Gastrocnemius medialis (tissue), 4 donors: Measurements from ENCODE around the gene TENM3. TPM values are rescaled to one million over a fixed set of nuclear protein-coding genes. Genes with fewer than 3 reads are reported as not detected.

ENCODE experiments used
- ATAC-seq, 2 donors: fragments of 150-250 bp; one replicate each; pipeline ENCODE4 v1.9.1; 2016
- DNase-seq, 2 donors: peaks; one replicate each; pipeline ENCODE4 v3.0.0-alpha.2; 2019
- H3K27ac ChIP-seq, 4 donors: fragments of 200-600 bp; sonication (generic); 1 replicate in 1 of 4; 2 replicates in 3 of 4; pipeline ENCODE4 v1.5.1; 2016 to 2018; ENCODE audit warnings: mild to moderate bottlenecking in 2 of 4, moderate library complexity in 1 of 4
- H3K27me3 ChIP-seq, 3 donors: fragments of 200-600 bp; sonication (generic) in 2 of 3; 1 replicate in 1 of 3; 2 replicates in 2 of 3; pipeline versions ENCODE4 v1.5.1 to v1.6.0; 2016 to 2019; ENCODE audit warnings: mild to moderate bottlenecking in 1 of 3, moderate library complexity in 1 of 3
- H3K36me3 ChIP-seq, 2 donors: fragments of 200-600 bp; sonication (generic) in 1 of 2; one replicate each; pipeline ENCODE4 v1.5.1; 2017 to 2018
- H3K4me1 ChIP-seq, 2 donors: fragments of 200-600 bp; sonication (generic) in 1 of 2; one replicate each; pipeline ENCODE4 v1.5.1; 2016 to 2017; ENCODE audit warnings: mild to moderate bottlenecking in 2 of 2
- H3K4me3 ChIP-seq, 4 donors: fragments of 200-600 bp; sonication (generic) in 3 of 4; 1 replicate in 1 of 4; 2 replicates in 3 of 4; pipeline ENCODE4 v1.5.1; 2016 to 2019; ENCODE audit warnings: mild to moderate bottlenecking in 2 of 4
- H3K9me3 ChIP-seq, 3 donors: fragments of 200-600 bp; sonication (generic) in 2 of 3; 1 replicate in 1 of 3; 2 replicates in 2 of 3; pipeline ENCODE4 v1.5.1; 2016 to 2019
- CTCF ChIP-seq, 5 experiments: fragments of 450-650 bp in 3 of 5; fragments of 200-600 bp in 2 of 5; sonication (generic) in 2 of 5; IDR thresholded peaks in 4 of 5; conservative IDR thresholded peaks in 1 of 5; 1 replicate in 4 of 5; 2 replicates in 1 of 5; pipeline ENCODE4 v1.5.1; 2016 to 2019; ENCODE audit warnings: antibody characterized with exemption in 5 of 5, mild to moderate bottlenecking in 3 of 5, moderate library complexity in 3 of 5
- POLR2A ChIP-seq, 2 donors: fragments of 450-650 bp; IDR thresholded peaks; one replicate each; pipeline ENCODE4 v1.6.1; 2017; ENCODE audit warnings: antibody characterized with exemption in 2 of 2, mild to moderate bottlenecking in 2 of 2, moderate library complexity in 2 of 2
- in situ Hi-C, 4 donors: fragments of 200-750 bp; cut with MboI; loops; one replicate each; pipeline versions ENCODE4 v1.15.0 to v1.8.0; 2017; ENCODE audit warnings: low sequenced_read_pairs in 4 of 4
- intact Hi-C: fragments of 100-400 bp; cut with DNase I; formaldehyde crosslinking; loops from one replicate; pipeline ENCODE4 v1.15.1; 2023; ENCODE audit warnings: low total_unique reads
- total RNA-seq, 4 donors: library from RNA; depleted of rRNA; stranded (reverse); fragments of >200 nt; gene quantifications; one replicate each; pipeline versions ENCODE4 v1.1.0 to v1.2.3, GENCODE V29; 2016

The TENM3 gene
- total RNA-seq, 4 donors from 2014 or later = 8.3 to 16.2 (median 12.3) TPM

GRCh38 chr4:182807346-182807745 lies 564.1 kb downstream of the TENM3 start:
- no peak for ATAC-seq
- Histone ChIP-seq H3K4me1 (no peaks in the 10 kb centered on the region), H3K9me3 (no peaks in the 10 kb centered on the region), H3K4me3 (peak overlapping the region in 3 of 4 donors; percentile 51 to 69 (median 58)), H3K27me3 (no peaks in the 10 kb centered on the region), H3K36me3 (no peaks in the 10 kb centered on the region), H3K27ac (no peak overlapping the region)
- in situ Hi-C loops = no loop called here
- intact Hi-C loops = loop anchor here (2.0 to 5.0 kb wide), 2 partner anchors 329 to 1665 kb away; no protein-coding TSS in a partner anchor
- TF ChIP-seq POLR2A (IDR thresholded peaks at IDR 0.05) = no peak
- TF ChIP-seq CTCF (IDR thresholded peaks at IDR 0.05 in 4 of 5, conservative IDR thresholded peaks at IDR 0.05 in 1 of 5) = no peak
- no peak for DNase-seq

GRCh38 chr4:182807767-182808548 lies 564.8 kb downstream of the TENM3 start:
- Histone ChIP-seq H3K27me3 (no peaks in the 10 kb centered on the region), H3K36me3 (no peaks in the 10 kb centered on the region), H3K27ac (no peak overlapping the region), H3K9me3 (no peaks in the 10 kb centered on the region), H3K4me1 (no peaks in the 10 kb centered on the region), H3K4me3 (no peak overlapping the region)
- in situ Hi-C loops = no loop called here
- no peak for DNase-seq
- no peak for ATAC-seq
- TF ChIP-seq CTCF (IDR thresholded peaks at IDR 0.05 in 4 of 5, conservative IDR thresholded peaks at IDR 0.05 in 1 of 5) = no peak
- no peak for TF ChIP-seq POLR2A (IDR thresholded peaks at IDR 0.05)
- intact Hi-C loops = loop anchor here (2.0 to 5.0 kb wide), 2 partner anchors 329 to 1666 kb away; no protein-coding TSS in a partner anchor

- intact Hi-C loops (loop anchor here (5.0 kb wide), 1 partner anchor 1667 kb away; no protein-coding TSS in a partner anchor), in situ Hi-C loops (no loop called here)
- Histone ChIP-seq H3K9me3 (no peaks in the 10 kb centered on the region), H3K4me1 (no peaks in the 10 kb centered on the region), H3K27me3 (no peaks in the 10 kb centered on the region), H3K27ac (no peak overlapping the region), H3K36me3 (no peaks in the 10 kb centered on the region), H3K4me3 (no peak overlapping the region)
- ATAC-seq (no peak), DNase-seq (no peak)
- no peak for TF ChIP-seq POLR2A (IDR thresholded peaks at IDR 0.05)
- TF ChIP-seq CTCF (IDR thresholded peaks at IDR 0.05 in 4 of 5, conservative IDR thresholded peaks at IDR 0.05 in 1 of 5) = no peak
Observed at GRCh38 chr4:182808673-182809416, 565.6 kb downstream of the TENM3 start.

- H3K9me3 ChIP-seq = no peaks in the 10 kb centered on the region
- H3K27me3 ChIP-seq = no peaks in the 10 kb centered on the region
- H3K36me3 ChIP-seq = no peaks in the 10 kb centered on the region
- intact Hi-C loops = loop anchor here (5.0 kb wide), 1 partner anchor 1667 kb away; no protein-coding TSS in a partner anchor
- DNase-seq (no peak), ATAC-seq (no peak)
- no peaks in the 10 kb centered on the region for H3K4me1 ChIP-seq
- no peak overlapping the region for H3K27ac ChIP-seq
- in situ Hi-C loops = no loop called here
- no peak overlapping the region for H3K4me3 ChIP-seq
- no peak for TF ChIP-seq CTCF (IDR thresholded peaks at IDR 0.05 in 4 of 5, conservative IDR thresholded peaks at IDR 0.05 in 1 of 5)
- no peak for TF ChIP-seq POLR2A (IDR thresholded peaks at IDR 0.05)
Observed at GRCh38 chr4:182809417-182810102, 566.4 kb downstream of the TENM3 start.
